PC-3 (cell line): ENCODE results near the gene MYO5B.

Experiments used
- CTCF ChIP-seq: fragments of 300-600 bp; sonication (generic); conservative IDR thresholded peaks from 2 replicates; pipeline ENCODE4 v1.5.1; 2017; ENCODE audit warnings: antibody characterized with exemption, low read depth, mild to moderate bottlenecking, low read length
- EZH2 ChIP-seq: fragments of 300-600 bp; sonication (generic); IDR thresholded peaks from one replicate; pipeline ENCODE4 v1.6.1; 2017; ENCODE audit warnings: antibody characterized with exemption, mild to moderate bottlenecking, low read length; ENCODE audit not compliant: unreplicated experiment
- EZH2phosphoT487 ChIP-seq: fragments of 300-600 bp; sonication (generic); IDR thresholded peaks from 2 replicates; pipeline ENCODE4 v1.6.1; 2018; ENCODE audit warnings: mild to moderate bottlenecking, antibody characterized with exemption, low read length, borderline replicate concordance

GRCh38 chr18:50039746-50040145 lies 155.2 kb downstream of the MYO5B start:
- TF ChIP-seq CTCF = no peak
- no peak for TF ChIP-seq EZH2
- no peak for TF ChIP-seq EZH2phosphoT487
